HAP-1 (cell line): Measurements from ENCODE around the gene FAM47B.

Source experiments
- DNase-seq, 2 experiments: peaks; one replicate each; pipeline ENCODE4 v3.0.0-alpha.2; 2016 to 2020; ENCODE audit warnings: low spot score in 2 of 2
- H3K27me3 ChIP-seq: fragments of 250-450 bp; sonication (Bioruptor Pico); 2 replicates; pipeline ENCODE4 v1.5.1; 2020; ENCODE audit warnings: low read depth, mild to moderate bottlenecking, moderate library complexity
- H3K36me3 ChIP-seq: fragments of 250-450 bp; sonication (Bioruptor Pico); replicated peaks from 2 replicates; pipeline ENCODE4 v1.5.1; 2020; ENCODE audit warnings: mild to moderate bottlenecking
- H3K4me1 ChIP-seq: fragments of 250-450 bp; sonication (Bioruptor Pico); 2 replicates; pipeline ENCODE4 v1.5.1; 2020; ENCODE audit warnings: mild to moderate bottlenecking
- H3K4me3 ChIP-seq: fragments of 250-450 bp; sonication (Bioruptor Pico); 2 replicates; pipeline ENCODE4 v1.5.1; 2020; ENCODE audit warnings: mild to moderate bottlenecking, moderate library complexity
- H3K9me3 ChIP-seq: fragments of 250-450 bp; sonication (Bioruptor Pico); 2 replicates; pipeline ENCODE4 v1.5.1; 2020; ENCODE audit warnings: mild to moderate bottlenecking, moderate library complexity
- in situ Hi-C: fragments of 300-500 bp; cut with MboI; formaldehyde crosslinking; loops from 3 replicates; pipeline ENCODE4 v1.14.3; 2020; ENCODE audit warnings: low sequenced_read_pairs, inconsistent platforms, mixed read lengths

The FAM47B gene

GRCh38 chrX:34972206-34972605 lies 29.6 kb downstream of the FAM47B start:
- Histone ChIP-seq H3K27me3 (no peaks in the 10 kb centered on the region), H3K4me3 (no peak overlapping the region), H3K36me3 (no peaks in the 10 kb centered on the region), H3K9me3 (no peaks in the 10 kb centered on the region), H3K4me1 (no peaks in the 10 kb centered on the region)
- DNase-seq: no peak
- in situ Hi-C loops: no loop called here

GRCh38 chrX:34978171-34978570 lies 35.6 kb downstream of the FAM47B start:
- in situ Hi-C loops: no loop called here
- Histone ChIP-seq H3K36me3 (no peaks in the 10 kb centered on the region), H3K9me3 (no peaks in the 10 kb centered on the region), H3K4me3 (no peak overlapping the region), H3K27me3 (no peaks in the 10 kb centered on the region), H3K4me1 (no peaks in the 10 kb centered on the region)
- no peak for DNase-seq

- in situ Hi-C loops: no loop called here
- Histone ChIP-seq H3K9me3 (no peaks in the 10 kb centered on the region), H3K4me3 (no peak overlapping the region), H3K27me3 (no peaks in the 10 kb centered on the region), H3K4me1 (no peaks in the 10 kb centered on the region), H3K36me3 (no peaks in the 10 kb centered on the region)
- no peak for DNase-seq
These were observed 45.0 kb downstream of the FAM47B start for GRCh38 chrX:34987646-34988045.
